Subcutaneous adipose tissue (tissue), 4 donors: Measurements from ENCODE around the gene PLPP3. TPM values are rescaled to one million over a fixed set of nuclear protein-coding genes. Genes with fewer than 3 reads are reported as not detected.

Experiments used
- total RNA-seq, 4 donors: library from RNA; depleted of rRNA; stranded (reverse); fragments of >200 nt; gene quantifications; one replicate each; pipeline ENCODE4 v1.1.0, GENCODE V29; 2016
- TF ChIP-seq, protein P1 (sequence below): fragments of 450-650 bp; IDR thresholded peaks from one replicate; pipeline ENCODE4 v1.5.1; 2016; ENCODE audit warnings: low read depth, mild to moderate bottlenecking, control low read depth, antibody characterized with exemption, moderate library complexity

Gene PLPP3
- total RNA-seq, 4 donors from 2014 or later = 149 to 309 (median 238) TPM

DNA sequence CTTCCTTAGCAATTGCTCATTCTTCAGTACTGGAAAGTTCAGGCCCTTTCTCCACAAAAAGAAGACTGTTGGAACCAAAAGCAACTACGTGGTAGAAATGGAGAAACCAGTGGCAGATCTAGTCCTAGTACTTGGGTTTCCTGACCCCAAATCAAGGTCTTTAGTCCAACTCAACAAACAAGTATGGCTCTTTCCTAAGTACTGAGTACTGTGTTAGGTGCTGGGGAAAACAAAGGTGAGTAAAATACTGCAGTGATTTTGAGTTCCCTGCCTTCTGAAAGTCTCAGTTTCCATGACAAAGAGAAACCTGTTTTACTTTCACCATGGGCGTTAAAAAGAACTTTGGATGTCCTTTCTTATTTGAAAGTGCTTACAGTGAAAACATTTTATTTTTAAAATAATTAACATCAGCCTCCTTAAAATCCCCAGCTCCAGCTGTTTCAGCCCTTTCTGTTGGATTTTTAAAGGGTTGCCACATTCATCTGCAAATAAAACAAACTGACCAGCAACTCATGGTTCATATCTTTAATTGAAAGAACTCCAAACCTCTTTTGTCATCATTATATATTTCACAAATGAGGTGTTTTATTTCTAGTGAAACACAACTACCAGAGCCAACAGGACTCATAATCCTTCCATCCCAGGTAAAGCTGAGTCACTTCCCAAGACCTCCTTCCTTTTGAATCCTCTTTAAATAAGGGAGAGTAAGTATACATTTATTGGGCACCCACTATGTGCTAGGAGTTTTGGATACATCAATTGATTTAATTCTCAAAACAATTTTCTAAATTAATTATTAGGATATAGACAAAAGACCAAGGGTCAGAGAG is 35.4 kb downstream of the PLPP3 start:
- TF ChIP-seq, protein P1, sequence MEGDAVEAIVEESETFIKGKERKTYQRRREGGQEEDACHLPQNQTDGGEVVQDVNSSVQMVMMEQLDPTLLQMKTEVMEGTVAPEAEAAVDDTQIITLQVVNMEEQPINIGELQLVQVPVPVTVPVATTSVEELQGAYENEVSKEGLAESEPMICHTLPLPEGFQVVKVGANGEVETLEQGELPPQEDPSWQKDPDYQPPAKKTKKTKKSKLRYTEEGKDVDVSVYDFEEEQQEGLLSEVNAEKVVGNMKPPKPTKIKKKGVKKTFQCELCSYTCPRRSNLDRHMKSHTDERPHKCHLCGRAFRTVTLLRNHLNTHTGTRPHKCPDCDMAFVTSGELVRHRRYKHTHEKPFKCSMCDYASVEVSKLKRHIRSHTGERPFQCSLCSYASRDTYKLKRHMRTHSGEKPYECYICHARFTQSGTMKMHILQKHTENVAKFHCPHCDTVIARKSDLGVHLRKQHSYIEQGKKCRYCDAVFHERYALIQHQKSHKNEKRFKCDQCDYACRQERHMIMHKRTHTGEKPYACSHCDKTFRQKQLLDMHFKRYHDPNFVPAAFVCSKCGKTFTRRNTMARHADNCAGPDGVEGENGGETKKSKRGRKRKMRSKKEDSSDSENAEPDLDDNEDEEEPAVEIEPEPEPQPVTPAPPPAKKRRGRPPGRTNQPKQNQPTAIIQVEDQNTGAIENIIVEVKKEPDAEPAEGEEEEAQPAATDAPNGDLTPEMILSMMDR = no peak

DNA sequence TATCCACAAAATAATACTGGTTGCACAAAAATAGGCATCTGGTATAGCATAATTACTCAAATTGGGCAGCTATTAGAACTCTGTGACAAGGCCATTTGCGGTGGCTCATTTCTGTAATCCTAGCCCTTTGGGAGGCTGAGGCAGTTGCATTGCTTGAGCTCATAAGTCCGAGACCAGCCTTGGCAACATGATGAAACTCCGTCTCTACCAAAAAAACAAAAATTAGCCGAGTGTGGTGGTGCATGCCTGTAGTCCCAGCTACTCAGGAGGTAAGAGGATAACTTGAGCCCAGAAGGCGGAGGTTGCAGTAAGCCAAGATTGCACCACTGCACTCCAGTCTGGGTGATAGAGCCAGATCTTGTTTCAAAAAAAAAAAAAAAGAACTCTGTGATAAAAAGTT is 36.7 kb downstream of the PLPP3 start:
- TF ChIP-seq, protein P1 = no peak

DNA sequence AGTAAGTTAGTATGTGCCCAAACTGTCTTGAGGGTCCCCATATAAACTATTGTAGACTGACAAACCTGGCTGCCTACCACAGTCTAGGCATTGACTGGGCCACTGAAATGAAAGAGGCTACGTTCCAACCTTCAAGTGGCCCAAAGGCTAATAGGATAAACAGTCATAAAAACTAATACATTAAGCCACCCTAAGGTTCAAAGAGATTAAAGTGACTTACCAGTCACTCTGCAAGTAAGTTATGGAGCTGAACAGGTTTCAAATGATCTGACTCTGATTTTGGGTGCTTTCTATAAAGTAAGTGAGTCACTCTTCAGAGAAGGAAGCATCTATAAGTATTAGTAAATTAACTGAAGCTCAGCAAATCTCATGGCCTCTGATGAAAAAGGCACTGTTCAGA is 38.0 kb downstream of the PLPP3 start:
- TF ChIP-seq, protein P1 = no peak

DNA sequence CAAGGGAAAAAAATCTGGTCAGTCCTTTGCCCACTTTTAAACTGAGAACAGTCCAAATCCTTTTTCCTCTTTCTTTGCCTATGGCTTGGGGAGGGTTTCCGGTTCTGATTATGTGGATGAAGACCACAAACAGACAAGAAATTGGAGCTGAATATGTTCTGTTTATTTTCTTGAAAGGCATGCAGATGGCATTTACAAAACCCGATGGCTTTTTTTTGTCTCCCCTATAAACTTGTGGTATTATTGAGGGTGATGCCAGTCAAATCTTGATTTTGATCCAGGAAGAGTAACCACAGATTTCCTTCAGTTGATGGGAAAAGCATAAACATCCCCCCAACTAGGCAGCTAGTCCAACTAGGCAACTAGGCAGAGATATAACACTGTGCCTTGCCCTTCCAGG is 38.9 kb downstream of the PLPP3 start:
- TF ChIP-seq, protein P1 = no peak

DNA sequence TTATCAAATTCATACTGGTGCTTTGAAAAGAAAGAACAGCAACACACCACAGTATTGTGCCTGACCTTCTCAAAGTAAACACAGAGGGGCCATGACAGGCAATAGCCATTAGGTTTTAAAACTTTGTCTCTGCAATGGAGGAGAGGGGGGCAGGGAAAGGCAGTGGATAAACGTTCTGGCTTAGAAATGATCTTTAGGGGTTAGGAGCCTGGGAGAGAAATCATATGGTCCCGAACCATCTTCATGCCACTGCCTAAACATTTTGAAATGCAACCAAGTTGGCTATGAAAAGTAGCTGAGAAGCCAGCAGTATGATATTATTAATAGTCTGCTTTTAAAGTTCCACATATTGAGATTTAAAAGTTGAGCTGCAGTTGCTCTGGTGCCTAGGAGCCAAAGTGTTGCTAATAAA is 39.8 kb downstream of the PLPP3 start:
- TF ChIP-seq, protein P1 = no peak

DNA sequence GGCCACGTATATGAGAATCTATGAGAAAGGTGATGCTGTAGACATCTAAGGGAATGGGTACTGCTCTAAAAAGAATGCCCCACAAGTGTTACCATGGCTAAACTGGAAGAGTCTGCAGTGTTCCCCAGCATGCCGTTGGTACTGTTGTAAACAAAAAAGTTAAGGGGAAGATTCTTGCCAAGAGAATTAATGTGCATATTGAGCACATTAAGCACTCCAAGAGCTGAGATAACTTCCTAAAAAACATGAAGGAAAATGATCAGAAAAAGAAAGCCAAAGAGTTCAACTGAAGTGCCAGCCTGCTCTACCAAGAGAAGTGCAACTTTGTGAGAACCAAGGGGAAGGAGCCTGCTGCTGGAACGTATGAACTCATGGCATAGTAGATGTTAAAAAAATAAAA is 40.8 kb downstream of the PLPP3 start:
- TF ChIP-seq, protein P1 = no peak

DNA sequence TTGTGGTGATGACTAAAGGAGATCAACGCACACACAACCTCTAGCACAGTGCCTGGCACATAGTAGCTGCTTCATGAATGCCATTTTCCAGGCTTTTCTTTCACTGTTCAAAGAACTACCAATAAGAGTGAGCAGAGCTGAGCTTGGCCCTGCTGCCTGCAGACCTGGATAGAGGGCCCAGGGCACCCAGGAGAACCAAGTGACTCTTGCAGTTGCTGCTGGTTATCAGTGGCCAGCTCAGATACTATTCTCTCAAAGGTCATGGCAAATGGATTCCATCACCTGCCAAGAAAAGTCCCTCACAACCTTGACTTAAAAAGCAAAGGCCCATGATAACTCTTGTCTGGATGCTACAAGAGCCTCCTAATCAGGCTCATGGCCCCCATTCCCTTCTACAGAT is 41.7 kb downstream of the PLPP3 start:
- TF ChIP-seq, protein P1 = no peak
